ENCODE measurements around the gene ANKS1A.

ANKS1A gene

DNA sequence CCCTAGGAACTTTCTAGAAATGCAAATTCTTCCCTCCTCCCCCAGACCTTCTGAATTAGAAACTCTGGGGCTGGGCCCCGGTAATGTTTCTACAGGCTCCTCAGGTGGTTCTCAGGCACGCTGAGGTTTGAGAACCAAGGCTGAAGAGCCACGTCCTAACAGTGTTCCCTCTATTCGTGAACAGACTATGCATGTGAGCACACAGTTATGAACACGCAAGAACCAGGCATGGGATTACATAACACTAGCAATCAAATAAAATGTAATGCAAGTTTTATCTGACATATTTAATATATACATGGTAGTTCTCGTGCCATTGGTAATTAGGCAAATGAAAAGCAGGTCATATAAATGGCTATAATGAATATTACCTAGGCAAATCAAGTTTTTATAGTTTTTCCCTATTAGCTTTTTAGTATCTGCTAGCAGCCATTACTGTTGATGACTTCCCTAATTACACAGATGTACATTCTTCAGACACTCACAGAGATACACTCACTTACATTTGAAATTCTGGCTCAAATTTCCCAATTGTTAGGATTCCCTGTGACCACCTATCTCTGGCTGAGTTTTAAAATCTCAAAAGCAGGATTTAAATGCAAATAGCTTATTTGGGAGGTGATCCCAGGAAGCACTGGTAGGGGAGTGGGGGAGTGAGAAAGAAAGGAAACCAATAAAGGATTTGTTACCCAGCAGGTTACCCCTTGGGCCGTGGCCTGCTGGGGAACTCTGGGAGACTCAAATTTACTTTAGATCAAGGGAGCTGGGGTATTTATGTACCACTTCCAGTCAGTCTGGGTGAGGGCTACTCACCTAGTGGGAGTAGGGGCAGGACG is 148.0 kb downstream of the ANKS1A start:
- ATAC-seq (no peak), DNase-seq (no peak)
- Mint-ChIP-seq H3K27me3 (no peaks in the 10 kb centered on the region), H3K27ac (no peak overlapping the region), H3K4me3 (no peak overlapping the region), H3K9me3 (no peaks in the 10 kb centered on the region), H3K4me1 (no peaks in the 10 kb centered on the region)

- Mint-ChIP-seq H3K4me3 (no peak overlapping the region), H3K4me1 (no peaks in the 10 kb centered on the region), H3K27ac (no peak overlapping the region), H3K27me3 (no peaks in the 10 kb centered on the region), H3K9me3 (no peaks in the 10 kb centered on the region)
- ATAC-seq: no peak
- DNase-seq: no peak
These were observed 148.6 kb downstream of the ANKS1A start for GRCh38 chr6:35037664-35038038.

DNA sequence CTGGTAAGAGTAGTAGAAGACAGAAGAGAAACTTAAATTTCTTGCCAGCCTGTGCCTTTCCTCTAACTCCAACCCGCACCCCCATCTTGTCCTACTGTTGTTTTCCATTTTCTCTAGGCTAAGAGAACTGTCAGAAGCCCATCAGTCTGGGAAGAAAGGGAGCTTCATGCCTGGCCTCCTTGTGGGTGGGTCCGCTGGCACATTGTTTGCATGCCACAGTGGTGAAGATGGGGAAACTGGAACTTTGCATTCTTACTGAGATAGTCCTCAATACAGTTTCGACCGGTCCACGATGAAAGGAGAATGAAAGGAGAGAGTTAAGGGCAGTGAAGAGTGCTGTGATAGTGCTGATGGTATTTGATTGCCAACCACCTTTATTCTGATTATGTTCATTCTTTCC is 149.0 kb downstream of the ANKS1A start:
- Mint-ChIP-seq H3K27me3 (no peaks in the 10 kb centered on the region), H3K9me3 (no peaks in the 10 kb centered on the region), H3K4me1 (no peaks in the 10 kb centered on the region), H3K27ac (no peak overlapping the region), H3K4me3 (no peak overlapping the region)
- DNase-seq (no peak), ATAC-seq (no peak)

DNA sequence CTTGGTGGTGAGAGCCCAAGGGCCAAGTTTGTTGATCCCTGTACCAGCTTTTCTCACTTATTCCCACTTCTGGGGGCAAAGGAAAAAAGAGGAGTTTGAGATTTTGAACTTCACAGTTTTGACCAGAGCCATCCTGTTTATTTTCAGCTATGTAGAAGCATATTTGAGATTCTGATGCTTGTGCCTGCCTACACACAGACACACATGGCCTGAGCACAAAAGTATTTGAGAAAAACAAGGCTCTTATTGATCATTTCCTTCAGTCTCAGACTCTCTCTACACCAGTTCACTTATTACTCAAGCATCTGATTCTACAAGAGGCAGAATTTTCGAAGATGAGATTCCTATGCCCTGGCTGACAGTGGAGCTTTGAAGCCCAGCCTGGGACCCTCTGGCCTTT is 151.3 kb downstream of the ANKS1A start:
- no peaks in the 10 kb centered on the region for H3K9me3 Mint-ChIP-seq
- no peak overlapping the region for H3K27ac Mint-ChIP-seq
- no peaks in the 10 kb centered on the region for H3K27me3 Mint-ChIP-seq
- no peak overlapping the region for H3K4me3 Mint-ChIP-seq
- no peaks in the 10 kb centered on the region for H3K4me1 Mint-ChIP-seq
- DNase-seq (no peak), ATAC-seq (no peak)

DNA sequence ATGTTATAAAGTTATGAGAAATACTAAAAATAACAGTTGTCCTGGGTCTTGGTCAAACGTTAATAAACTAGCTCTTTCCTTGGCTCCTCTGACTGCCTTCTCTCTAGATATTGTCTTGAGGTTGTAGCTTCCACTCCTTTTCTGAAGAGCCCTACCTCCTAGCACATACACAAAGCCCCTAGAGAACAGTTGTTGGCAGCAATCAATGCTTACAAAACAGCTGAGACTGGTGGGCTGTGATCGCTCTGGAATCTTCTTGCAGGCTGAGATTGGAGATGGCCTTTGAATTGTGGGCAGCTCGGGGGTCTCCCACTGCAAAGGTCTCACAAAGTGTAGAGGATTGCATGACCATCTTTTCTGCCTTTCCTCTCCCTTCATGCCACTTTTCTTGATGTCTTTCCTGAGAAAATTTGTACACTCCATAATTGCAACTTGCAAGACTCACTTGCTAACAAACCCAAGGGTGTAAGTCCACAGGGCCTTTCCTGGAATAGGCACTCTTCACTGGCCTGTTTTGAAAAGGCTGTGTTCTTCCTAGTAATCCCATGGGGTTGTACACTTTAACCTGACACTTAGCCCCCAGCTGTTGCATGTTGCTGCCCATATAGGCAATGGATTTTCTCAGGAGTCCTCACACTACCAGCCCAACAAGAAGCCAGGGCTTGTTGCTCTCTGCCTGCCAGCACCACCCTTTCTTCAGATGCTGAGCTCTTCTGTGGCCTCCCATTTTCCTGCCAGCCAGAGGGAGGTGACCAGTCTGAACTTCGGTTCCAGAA is 152.2 kb downstream of the ANKS1A start:
- DNase-seq (no peak), ATAC-seq (no peak)
- H3K27me3 Mint-ChIP-seq: no peaks in the 10 kb centered on the region
- H3K27ac Mint-ChIP-seq: no peak overlapping the region
- H3K4me3 Mint-ChIP-seq: no peak overlapping the region
- peaks cover under 1% of the 10 kb centered on the region for H3K4me1 Mint-ChIP-seq
- H3K9me3 Mint-ChIP-seq: no peaks in the 10 kb centered on the region

DNA sequence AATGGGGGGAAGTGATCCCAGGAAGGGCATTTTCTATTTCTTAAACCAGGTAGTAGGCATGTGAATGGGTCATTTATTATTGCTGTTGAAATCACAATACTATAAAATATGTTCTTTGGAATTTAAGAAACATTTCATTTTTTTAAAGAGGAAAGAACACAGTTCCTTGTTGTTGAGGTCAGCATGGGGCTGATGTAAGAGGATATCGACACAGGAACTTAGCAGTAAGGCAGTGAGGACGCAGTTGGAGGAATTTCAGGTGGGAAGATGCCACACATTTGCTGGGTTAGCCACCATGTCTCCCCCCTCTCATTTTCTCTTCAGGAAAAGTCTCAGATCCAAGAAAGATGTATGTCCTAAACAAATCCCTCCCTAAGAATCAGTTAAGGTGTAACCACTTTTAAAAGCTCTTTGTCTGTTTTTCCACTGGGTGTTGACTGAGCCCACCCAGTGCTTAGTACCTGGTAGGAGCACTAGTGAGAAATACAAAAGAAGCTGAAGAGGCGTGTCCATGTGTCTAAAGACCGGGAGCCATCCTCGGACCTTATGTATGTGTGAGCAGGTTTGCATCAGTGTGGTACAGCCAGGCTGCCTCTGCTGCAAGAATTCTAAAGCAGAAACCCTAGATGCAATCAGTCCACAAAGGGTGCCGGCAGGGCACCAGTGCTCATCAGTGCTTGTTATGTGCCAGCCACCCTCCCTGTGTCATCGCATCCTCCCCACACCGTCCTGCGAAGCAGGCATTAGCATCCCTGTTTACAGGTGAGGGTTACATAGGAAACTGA is 153.2 kb downstream of the ANKS1A start:
- DNase-seq (no peak), ATAC-seq (no peak)
- no peaks in the 10 kb centered on the region for H3K27me3 Mint-ChIP-seq
- peaks cover 9% of the 10 kb centered on the region for H3K4me1 Mint-ChIP-seq
- no peaks in the 10 kb centered on the region for H3K9me3 Mint-ChIP-seq
- H3K4me3 Mint-ChIP-seq: no peak overlapping the region
- no peak overlapping the region for H3K27ac Mint-ChIP-seq

DNA sequence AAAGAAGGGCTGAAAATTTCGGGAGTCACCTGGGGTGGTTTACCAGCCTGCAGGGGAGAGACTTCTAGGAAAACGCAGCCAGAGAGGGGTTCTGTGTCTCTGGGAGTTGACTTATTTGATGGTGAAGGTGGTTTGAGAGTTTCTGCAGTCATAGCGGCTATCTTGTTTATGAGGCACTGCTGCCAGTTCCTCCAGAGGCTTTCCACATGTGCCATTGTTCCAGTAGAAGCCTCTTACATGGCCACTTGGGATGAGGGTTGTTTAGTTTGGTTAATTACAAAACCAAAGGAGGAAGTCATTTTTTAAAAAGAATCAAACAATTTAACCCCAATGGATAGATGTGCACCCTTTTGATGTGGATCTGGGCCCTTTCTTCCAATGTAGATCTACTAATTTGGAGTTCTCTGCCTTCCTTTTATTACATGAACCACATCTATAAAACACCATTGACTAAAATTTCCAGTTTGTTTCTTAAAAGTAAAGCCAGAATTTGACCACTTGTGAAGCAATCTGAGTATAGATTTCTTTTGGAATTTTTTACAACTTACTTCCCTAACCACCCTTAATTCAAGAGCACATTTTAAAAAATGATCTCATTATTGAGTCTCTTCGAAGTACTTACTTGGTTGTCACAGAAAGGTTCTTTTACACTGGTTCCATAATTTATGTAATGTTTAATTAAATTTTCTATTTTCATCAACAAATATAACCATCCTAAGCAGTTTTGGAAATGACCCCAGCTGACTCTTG is 154.5 kb downstream of the ANKS1A start:
- no peak overlapping the region for H3K27ac Mint-ChIP-seq
- DNase-seq: no peak
- no peaks in the 10 kb centered on the region for H3K27me3 Mint-ChIP-seq
- H3K9me3 Mint-ChIP-seq: no peaks in the 10 kb centered on the region
- H3K4me3 Mint-ChIP-seq: no peak overlapping the region
- ATAC-seq: no peak
- H3K4me1 Mint-ChIP-seq: peaks cover 18% of the 10 kb centered on the region

DNA sequence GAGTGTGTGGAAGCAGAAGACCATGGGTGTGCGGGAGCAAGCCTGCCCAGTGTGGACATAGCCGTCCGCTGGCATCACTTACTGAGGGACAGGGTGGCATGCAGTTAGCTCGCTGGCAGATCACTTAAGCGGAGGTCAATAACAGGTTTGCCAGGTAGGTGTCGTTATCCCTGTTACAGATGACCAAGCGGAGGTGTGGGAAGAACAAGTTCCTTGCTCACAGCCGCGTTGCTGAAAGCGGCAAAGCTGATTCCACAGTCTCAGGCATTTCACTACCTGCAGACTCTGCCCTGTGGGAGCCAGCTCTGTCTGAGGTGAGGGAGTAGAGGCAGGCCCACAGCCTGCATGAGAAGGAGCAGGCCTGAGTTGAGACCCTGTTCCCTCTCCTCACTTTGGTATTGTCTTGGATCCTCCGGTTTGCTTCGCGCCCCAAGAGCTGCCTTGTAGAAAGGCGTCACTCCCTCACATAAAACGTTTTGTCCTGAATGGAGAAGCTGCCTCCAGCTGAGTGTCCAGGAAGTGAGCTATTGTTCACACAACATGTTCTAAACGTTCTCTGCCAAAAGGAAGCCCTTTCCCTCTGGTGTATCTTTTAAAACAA is 155.2 kb downstream of the ANKS1A start:
- H3K27ac Mint-ChIP-seq: no peak overlapping the region

DNA sequence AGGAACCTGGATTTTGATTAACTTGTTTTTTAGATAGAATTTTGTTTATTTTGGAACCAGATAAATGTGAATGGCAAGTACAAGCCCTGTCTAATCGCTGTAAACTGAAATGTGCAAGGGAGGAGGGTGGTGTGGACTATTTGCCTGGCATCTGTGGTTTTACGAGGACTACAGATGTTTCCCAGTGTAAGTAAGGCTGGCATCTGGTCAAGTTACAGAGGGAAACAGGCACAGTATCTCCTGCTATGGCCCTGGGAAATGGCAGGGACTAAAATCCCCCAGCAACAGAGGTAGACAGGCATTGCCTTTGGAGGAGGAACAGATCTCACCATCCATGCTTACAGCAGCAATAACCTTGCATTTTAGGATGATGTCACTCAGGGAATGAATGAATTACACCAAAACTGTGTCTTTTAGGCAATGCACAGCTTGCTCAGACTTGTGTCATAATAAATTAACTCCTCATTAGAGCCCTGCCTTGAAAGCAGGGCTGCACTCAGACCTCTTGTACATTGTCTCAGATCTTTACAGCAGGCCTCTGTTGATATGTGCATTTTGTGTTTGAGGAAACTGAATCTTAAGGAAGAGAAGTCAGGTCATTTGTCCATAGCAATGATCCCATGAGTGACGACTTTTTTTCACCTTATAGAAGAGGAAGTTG is 155.8 kb downstream of the ANKS1A start:
- H3K9me3 Mint-ChIP-seq: no peaks in the 10 kb centered on the region
- H3K27ac Mint-ChIP-seq: no peak overlapping the region
- no peaks in the 10 kb centered on the region for H3K27me3 Mint-ChIP-seq
- peaks cover 18% of the 10 kb centered on the region for H3K4me1 Mint-ChIP-seq
- no peak overlapping the region for H3K4me3 Mint-ChIP-seq
- ATAC-seq: no peak
- DNase-seq: no peak

More for the DNA sequence above, 155.2 kb downstream of the ANKS1A start:
- ATAC-seq (no peak), DNase-seq (no peak)
- Mint-ChIP-seq H3K4me1 (peaks cover 18% of the 10 kb centered on the region), H3K4me3 (no peak overlapping the region), H3K9me3 (no peaks in the 10 kb centered on the region), H3K27me3 (no peaks in the 10 kb centered on the region)

GRCh38 chr6:35046103-35046502 is 157.0 kb downstream of the ANKS1A start:
- no peaks in the 10 kb centered on the region for H3K27me3 Mint-ChIP-seq
- no peak for ATAC-seq
- H3K9me3 Mint-ChIP-seq: no peaks in the 10 kb centered on the region
- DNase-seq: no peak
- peaks cover 18% of the 10 kb centered on the region for H3K4me1 Mint-ChIP-seq
- no peak overlapping the region for H3K4me3 Mint-ChIP-seq
- H3K27ac Mint-ChIP-seq: no peak overlapping the region

- no peak for ATAC-seq
- Mint-ChIP-seq H3K9me3 (no peaks in the 10 kb centered on the region), H3K27me3 (no peaks in the 10 kb centered on the region), H3K4me1 (peaks cover 18% of the 10 kb centered on the region), H3K27ac (peak overlapping the region in 1 of 2 donors; percentile 29), H3K4me3 (no peak overlapping the region)
- DNase-seq: no peak
These were observed 157.8 kb downstream of the ANKS1A start for GRCh38 chr6:35046862-35047261.

GRCh38 chr6:35047265-35048011 is 158.4 kb downstream of the ANKS1A start:
- DNase-seq (no peak), ATAC-seq (no peak)
- H3K27ac Mint-ChIP-seq: peak overlapping the region; percentile 3 to 10
- H3K4me1 Mint-ChIP-seq: peaks cover 18% of the 10 kb centered on the region
- H3K4me3 Mint-ChIP-seq: peak overlapping the region in 1 of 2 donors; percentile 3
- H3K9me3 Mint-ChIP-seq: no peaks in the 10 kb centered on the region
- H3K27me3 Mint-ChIP-seq: no peaks in the 10 kb centered on the region

- Mint-ChIP-seq H3K27me3 (no peaks in the 10 kb centered on the region), H3K9me3 (no peaks in the 10 kb centered on the region), H3K27ac (peak overlapping the region; percentile 3 to 10), H3K4me3 (no peak overlapping the region), H3K4me1 (peaks cover 18% of the 10 kb centered on the region)
- ATAC-seq (no peak), DNase-seq (no peak)
These were observed 159.1 kb downstream of the ANKS1A start for GRCh38 chr6:35048031-35048613.
